Activated naive CD8-positive, alpha-beta T cell treated with anti-CD3 and anti-CD28 coated beads, Interleukin-2, amount 50 U/mL, for 16 hours (primary cell): ENCODE measurements around the gene ASCC1.
"Not testable (repeated sequence)": the region's sequence is repeated elsewhere in the genome, so short reads cannot be mapped to it uniquely, and the experiment has no call there.

Source experiments
- DNase-seq: peaks from one replicate; pipeline ENCODE4 v3.0.0-alpha.2; 2020; ENCODE audit warnings: low read depth, low spot score

The ASCC1 gene

GRCh38 chr10:72215611-72216549 is at the start of gene ASCC1, which contains the start of gene ANAPC16:
Gene ASCC1 (minus strand): TSS chr10:72216276. CDS start chr10:72213298, 2,978 bp downstream.
Gene ANAPC16 (plus strand): TSS chr10:72216012. CDS start chr10:72223915, 7,903 bp downstream.
- DNase-seq, result peak; percentile 91

GRCh38 chr10:72265508-72265907 is 49.4 kb upstream of the ASCC1 start:
- no peak for DNase-seq

- DNase-seq, result no peak
These were observed 48.5 kb upstream of the ASCC1 start for GRCh38 chr10:72264536-72264935.

DNA sequence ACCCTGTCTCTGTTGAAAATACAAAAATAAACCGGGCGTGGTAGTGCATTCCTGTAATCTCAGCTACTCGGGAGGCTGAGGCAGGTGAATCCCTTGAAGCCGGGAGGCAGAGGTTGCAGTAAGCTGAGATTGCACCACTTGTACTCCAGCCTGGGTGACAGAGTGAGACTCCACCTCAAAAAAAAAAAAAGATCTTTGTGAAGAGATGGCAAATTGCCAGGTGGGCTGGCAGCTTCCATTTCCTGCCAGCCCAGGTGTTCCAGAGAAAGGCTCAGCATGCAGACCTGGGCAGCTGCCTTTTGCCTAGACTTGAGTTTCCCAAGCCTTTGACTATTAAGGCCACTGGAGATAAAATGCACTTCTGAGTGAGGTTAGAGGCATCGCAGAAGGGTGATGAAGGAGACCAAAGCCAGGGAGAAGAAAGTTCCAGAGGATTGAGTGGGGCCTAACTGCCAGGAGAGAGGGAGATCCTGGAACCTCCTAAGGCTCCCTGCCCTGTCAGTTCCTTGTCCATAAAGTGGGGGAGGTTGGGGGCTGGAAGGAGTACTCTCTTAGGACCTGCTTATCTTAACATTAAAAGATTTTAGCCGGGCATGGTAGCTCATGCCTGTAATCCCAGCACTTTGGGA is 47.7 kb upstream of the ASCC1 start:
- no peak for DNase-seq

GRCh38 chr10:72261784-72262404 is 45.8 kb upstream of the ASCC1 start:
- DNase-seq, result no peak

GRCh38 chr10:72260976-72261783 is 45.1 kb upstream of the ASCC1 start:
- no peak for DNase-seq

DNA sequence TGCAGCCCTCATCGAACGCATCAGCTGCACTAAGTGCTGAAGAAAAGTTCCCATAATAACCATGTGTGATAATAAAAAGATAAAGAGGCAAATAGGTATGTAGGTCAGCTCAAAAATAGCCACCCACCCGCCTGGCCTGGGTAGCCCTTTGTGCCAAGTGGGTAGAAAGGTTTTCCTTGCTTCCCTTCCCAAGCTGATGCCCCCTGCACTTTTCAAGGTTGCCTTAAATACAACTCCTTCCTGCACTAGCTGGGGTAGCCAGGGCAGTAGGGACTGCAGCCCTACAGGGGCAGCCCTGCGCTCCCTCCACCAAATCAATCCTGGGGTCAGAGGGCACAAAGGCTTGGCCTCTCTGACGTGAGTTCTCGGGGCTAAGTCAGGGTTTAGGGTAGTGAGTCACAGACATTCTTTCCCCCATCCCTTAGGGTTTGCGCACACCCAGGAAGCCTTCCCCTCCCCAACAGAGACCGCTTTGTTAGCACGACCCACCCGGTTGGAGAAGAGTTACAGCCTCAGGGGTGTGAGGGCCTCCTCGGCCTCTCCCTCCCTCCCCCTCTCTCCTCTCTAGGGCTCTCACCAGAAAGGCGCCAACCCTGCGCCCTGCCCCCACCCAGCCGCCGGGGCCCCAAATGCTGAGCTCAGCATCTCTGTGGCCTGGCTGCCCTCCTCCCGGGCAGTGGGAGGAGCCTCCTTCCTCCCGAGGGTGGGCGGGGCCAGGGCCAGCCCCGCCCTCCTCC is 44.3 kb upstream of the ASCC1 start:
- DNase-seq, result no peak

DNA sequence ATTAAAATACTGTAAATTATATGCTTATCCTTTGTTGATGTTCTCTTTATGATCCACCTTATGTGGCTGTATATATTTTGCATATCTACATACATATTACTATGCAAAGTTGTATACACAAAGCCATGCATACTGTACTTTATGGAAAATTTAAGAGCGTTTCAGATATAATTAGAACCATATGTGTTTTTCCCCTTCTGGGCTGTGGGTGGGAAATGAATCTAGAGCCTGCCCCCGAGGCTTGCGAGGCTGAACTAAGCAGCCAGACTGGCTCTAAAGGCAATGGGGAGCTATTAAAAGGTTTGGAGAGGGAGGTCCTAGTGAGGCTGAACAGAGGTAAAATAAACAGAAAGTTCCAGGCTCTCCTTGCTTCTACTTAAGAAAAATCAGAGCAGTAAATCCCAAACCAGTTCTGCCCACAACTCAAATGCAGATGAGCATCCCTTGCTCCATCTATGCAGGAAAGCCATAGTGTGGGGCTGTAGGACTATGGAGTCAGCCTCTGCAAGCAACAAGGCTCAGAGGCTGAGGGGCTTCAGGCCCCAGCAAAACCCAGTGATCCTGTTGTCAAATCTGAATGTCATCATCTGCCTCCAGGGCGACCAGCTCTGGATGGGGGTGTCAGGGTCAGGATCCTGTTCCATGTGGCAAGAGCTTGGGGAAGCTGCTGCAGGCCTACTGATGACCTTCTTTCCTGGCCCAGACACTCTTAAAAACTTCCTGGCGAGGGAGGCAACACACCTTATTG is 43.6 kb upstream of the ASCC1 start:
- no peak for DNase-seq

- no peak for DNase-seq
These were observed 42.5 kb upstream of the ASCC1 start for GRCh38 chr10:72258617-72259016.

- no peak for DNase-seq
These were observed 41.2 kb upstream of the ASCC1 start for GRCh38 chr10:72257051-72257892.

DNA sequence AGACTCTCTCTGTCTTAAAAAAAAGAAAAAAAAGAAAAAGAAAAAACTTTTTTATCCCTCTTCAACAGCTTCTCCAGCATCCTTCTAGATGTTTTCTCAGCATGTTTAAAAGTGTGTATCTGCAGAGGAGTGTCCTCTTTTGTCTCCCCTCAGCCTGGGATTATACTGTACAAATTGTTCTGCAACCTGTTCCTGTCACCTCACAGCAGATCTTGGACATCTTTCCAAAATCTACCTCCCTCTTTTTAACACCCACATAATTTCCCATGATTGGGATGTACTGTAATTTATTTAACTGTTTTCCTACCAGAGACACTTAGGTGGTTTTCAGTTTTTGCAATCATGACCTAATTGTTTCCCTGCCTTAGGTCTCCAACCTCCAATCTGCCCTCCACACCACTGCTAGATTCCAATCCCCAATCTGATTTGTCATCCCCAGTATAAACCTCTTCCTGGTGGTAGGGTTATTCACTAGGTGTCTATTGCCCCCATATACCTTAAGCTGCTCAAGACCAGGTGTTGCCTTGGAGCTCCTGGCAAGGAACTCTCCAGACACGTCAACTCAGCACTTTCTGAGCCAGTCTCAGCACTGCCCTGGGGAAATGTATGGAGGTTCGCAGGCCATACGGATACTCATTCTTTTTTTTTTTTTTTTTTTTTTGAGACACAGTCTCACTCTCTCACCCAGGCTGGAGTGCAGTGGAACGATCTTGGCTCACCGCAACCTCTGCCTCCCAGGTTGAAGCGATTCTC is 40.1 kb upstream of the ASCC1 start:
- no peak for DNase-seq

DNA sequence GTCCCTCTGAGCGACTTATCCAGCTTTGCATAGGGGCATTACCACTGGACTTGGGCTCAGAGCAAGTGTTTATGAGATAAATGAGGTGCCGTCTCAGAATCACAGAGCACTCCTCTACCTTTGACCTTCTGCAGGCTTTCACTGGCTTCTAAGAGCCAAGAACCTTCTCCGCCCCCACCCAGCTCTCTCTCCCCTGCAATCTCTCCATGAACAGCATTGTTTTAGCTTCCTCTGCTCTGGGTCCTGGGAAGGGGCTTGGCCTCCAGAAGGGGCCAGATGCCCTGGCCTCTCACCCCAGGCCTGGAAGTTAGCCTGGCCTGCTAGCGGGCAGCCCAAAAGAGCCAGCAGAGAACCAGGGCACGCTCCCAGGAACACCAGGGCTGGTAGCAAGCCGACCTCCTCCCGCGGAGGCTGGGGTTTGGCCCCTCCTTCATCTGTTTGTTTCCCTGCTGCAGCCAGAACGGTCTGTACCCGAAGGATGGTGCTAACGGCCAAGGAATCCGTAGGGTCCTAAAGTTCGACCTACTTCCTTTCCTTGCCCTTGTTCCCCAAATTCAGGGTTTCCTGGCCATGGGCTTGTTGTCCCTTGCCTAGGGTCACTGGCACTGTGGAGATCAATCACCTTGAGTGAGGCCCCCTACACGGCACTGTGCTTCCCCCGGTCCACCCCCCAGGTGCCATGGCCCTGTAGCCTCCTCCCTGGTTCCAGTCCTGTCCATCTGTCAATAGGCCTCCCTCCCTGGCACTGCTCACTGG is 38.9 kb upstream of the ASCC1 start:
- no peak for DNase-seq

DNA sequence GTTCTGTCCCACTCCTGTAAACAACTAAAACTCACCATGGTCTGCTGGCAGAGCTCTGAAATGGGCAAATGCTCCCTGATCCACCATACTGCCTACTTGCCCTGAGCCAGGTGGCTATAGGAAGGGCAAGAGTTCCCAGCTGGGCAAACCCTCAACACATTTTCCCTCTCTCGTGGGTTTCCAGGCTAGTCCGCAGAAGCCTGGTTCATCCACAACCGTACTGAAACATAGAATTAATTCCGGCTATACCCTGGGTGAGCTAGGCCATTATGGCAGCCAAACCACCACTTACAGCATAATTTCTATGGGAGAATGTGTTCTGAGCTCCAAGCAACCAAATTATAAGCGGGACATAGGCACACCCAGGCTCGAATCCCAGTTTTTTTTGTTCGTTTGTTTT is 37.5 kb upstream of the ASCC1 start:
- DNase-seq, result no peak

DNA sequence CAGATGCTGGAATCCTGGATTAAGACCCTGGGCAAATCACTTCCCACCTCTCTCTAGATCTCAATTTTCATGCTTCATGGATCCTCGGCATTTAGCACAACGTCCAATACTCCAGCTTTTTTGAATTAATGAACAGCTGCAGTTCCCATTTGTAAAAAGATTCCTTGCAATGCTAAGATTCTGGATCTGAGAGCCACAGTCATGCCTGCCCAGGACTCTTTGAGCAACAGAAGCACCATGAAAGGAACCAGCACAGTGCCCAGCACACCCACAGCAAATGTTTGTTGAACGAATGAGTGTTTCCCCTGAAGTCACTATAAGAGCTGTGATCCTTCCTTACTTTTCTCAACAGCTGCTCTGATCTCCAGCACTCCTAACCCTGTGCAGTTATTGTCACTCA is 36.9 kb upstream of the ASCC1 start:
- no peak for DNase-seq

GRCh38 chr10:72251635-72252034 is 35.6 kb upstream of the ASCC1 start:
- no peak for DNase-seq

- no peak for DNase-seq
These were observed 34.6 kb upstream of the ASCC1 start for GRCh38 chr10:72250666-72251065.

DNA sequence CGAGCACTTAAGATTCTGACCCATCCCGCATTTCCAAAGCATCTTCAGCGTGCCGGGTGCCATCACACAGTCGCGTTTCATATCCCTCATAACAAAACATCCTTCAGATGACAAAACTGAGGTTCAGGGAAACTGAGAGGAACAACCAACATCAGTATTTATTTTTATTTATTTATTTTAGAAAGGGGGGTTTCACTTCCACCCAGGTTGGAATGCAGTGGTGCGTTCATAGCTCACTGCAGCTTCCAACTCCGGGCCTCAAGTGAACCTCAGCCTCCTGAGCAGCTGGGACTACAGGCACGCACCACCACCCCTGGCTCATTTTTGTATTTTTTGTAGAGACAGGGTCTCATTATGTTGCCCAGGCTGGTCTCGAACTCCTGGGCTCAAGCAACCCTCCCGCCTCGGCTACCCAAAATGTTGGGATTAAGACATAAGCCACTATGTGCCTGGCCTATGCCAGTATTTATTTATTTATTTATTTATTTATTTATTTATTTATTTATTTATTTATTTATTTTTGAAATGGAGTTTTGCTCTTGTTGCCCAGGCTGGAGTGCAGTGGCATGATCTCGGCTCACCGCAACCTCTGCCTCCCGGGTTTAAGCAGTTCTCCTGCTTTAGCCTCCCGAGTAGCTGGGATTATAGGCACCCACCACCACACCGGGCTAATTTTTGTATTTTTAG is 33.2 kb upstream of the ASCC1 start:
- DNase-seq, result not testable (repeated sequence)
